ENCODE data around the gene KCNH8. TPM values are rescaled to one million over a fixed set of nuclear protein-coding genes. Genes with fewer than 3 reads are reported as not detected.

The KCNH8 gene
- total RNA-seq, 1 experiment from 2014 or later = 3.7 TPM

GRCh38 chr3:19455546-19455945 lies 307.2 kb downstream of the KCNH8 start:
- Histone ChIP-seq H4K8ac (replicated peaks; ENCODE audit: insufficient read length, low read depth, low read length) (no peak overlapping the region), H3K9ac (ENCODE audit: extremely low read depth, insufficient read length, low read length) (no peak overlapping the region), H3K4me1 (ENCODE audit: insufficient read depth, low read length) (peaks cover 2% of the 10 kb centered on the region; the same call in 1 of the 2 replicates), H4K91ac (ENCODE audit: insufficient read length, low read depth, low read length) (no peak overlapping the region), H2BK12ac (ENCODE audit: insufficient read length, low read depth, low read length) (no peak overlapping the region), H3K23me2 (ENCODE audit: insufficient read length, low read depth, low read length, poor library complexity, severe bottlenecking) (no peaks in the 10 kb centered on the region), H2AK5ac (ENCODE audit: insufficient read length, low read length) (no peak overlapping the region), H3K18ac (ENCODE audit: insufficient read length, low read depth, low read length) (no peak overlapping the region), H2AFZ (ENCODE audit: low read length) (no peak overlapping the region), H4K20me1 (ENCODE audit: control insufficient read depth, insufficient read depth, insufficient read length) (no peaks in the 10 kb centered on the region), H3K4ac (ENCODE audit: low read depth, low read length) (no peak overlapping the region), H2BK15ac (ENCODE audit: low read depth, low read length) (no peak overlapping the region), H3K79me2 (ENCODE audit: insufficient read depth, low read length) (no peaks in the 10 kb centered on the region), H3K23ac (ENCODE audit: insufficient read length, low read depth, low read length) (no peak overlapping the region), H3K27me3 (ENCODE audit: insufficient read depth, low read length) (no peaks in the 10 kb centered on the region), H3K9me3 (ENCODE audit: control insufficient read depth, low read depth, low read length) (no peaks in the 10 kb centered on the region), H3K4me2 (ENCODE audit: insufficient read depth, insufficient read length, low read length) (no peak overlapping the region), H3K27ac (ENCODE audit: insufficient read length, low read depth, low read length) (no peak overlapping the region), H2BK120ac (ENCODE audit: low read depth, low read length, poor library complexity, severe bottlenecking) (no peak overlapping the region), H4K5ac (ENCODE audit: insufficient read length, low read depth, low read length) (no peak overlapping the region), H3K14ac (ENCODE audit: insufficient read depth, low read length) (no peak overlapping the region), H3T11ph (ENCODE audit: low read length) (no peak overlapping the region), H3K56ac (ENCODE audit: insufficient read length, low read depth, low read length) (no peak overlapping the region), H3K79me1 (ENCODE audit: insufficient read depth, low read depth, low read length, poor library complexity, severe bottlenecking) (no peaks in the 10 kb centered on the region), H2BK20ac (ENCODE audit: low read depth, low read length, poor library complexity, severe bottlenecking) (no peak overlapping the region), H2BK5ac (ENCODE audit: insufficient read length, low read length) (no peak overlapping the region)
- peaks cover 10 to 14% of the 10 kb centered on the region in 2 experiments for H3K4me1 Mint-ChIP-seq
- no peaks in the 10 kb centered on the region for H3K36me3 Mint-ChIP-seq (ENCODE audit: insufficient read depth in 1 of 3, low read depth in 3 of 3)
- H3K4me3 Mint-ChIP-seq = no peak overlapping the region
- no peak overlapping the region for H3K27ac Mint-ChIP-seq
- DNase-seq = no peak
- no peak for TF ChIP-seq CTCF (conservative IDR thresholded peaks at IDR 0.05)
- H3K9me3 Mint-ChIP-seq = no peaks in the 10 kb centered on the region
- H3K27me3 Mint-ChIP-seq (ENCODE audit: low read depth) = no peaks in the 10 kb centered on the region
- WGBS (ENCODE audit: extremely low coverage, insufficient read length, low lambda C conversion rate) = no CpG with 5 or more reads among the region's 4 CpGs
